ENCODE data around the gene PPM1M.

The PPM1M gene

GRCh38 chr3:52245322-52246263 is at the start of gene PPM1M:
TSS of gene PPM1M (plus strand) at chr3:52245759. CDS start at chr3:52245825, 66 bp downstream.
- no peak for DNase-seq

- DNase-seq: peak; percentile 94
Measured at GRCh38 chr3:52195823-52196331, 49.7 kb upstream of the PPM1M start.

- no peak for DNase-seq
Measured at GRCh38 chr3:52196977-52197376, 48.6 kb upstream of the PPM1M start.

GRCh38 chr3:52197499-52197841 is 48.1 kb upstream of the PPM1M start:
- DNase-seq: no peak

GRCh38 chr3:52197842-52198625 is 47.5 kb upstream of the PPM1M start, which contains the start of gene ALAS1:
TSS of gene ALAS1 (plus strand) at chr3:52198160. CDS start at chr3:52199242, 1,082 bp downstream.
- DNase-seq: peak; percentile 86

GRCh38 chr3:52198643-52199608 is 46.6 kb upstream of the PPM1M start:
- no peak for DNase-seq

- DNase-seq: peak; percentile 37
Measured at GRCh38 chr3:52200981-52201679, 44.4 kb upstream of the PPM1M start.

- peak; percentile 91 for DNase-seq
Measured at GRCh38 chr3:52202384-52203077, 43.0 kb upstream of the PPM1M start.

- DNase-seq: no peak
Measured at GRCh38 chr3:52203701-52204100, 41.9 kb upstream of the PPM1M start.

GRCh38 chr3:52204337-52205073 is 41.1 kb upstream of the PPM1M start:
- peak; percentile 42 for DNase-seq

GRCh38 chr3:52205727-52206372 is 39.7 kb upstream of the PPM1M start:
- DNase-seq: no peak

- no peak for DNase-seq
Measured at GRCh38 chr3:52208556-52208955, 37.0 kb upstream of the PPM1M start.

- no peak for DNase-seq
Measured at GRCh38 chr3:52210037-52210436, 35.5 kb upstream of the PPM1M start.

GRCh38 chr3:52210550-52211046 is 35.0 kb upstream of the PPM1M start:
- DNase-seq: peak; percentile 95

- DNase-seq: no peak
Measured at GRCh38 chr3:52211268-52211891, 34.2 kb upstream of the PPM1M start.

- DNase-seq: no peak
Measured at GRCh38 chr3:52213005-52213404, 32.6 kb upstream of the PPM1M start.

- DNase-seq: no peak
Measured at GRCh38 chr3:52213901-52214300, 31.7 kb upstream of the PPM1M start.

- DNase-seq: no peak
Measured at GRCh38 chr3:52215351-52215750, 30.2 kb upstream of the PPM1M start.

All from MV-4-11 (cell line).